Measurements from ENCODE around the gene UBE2R2.

DNA sequence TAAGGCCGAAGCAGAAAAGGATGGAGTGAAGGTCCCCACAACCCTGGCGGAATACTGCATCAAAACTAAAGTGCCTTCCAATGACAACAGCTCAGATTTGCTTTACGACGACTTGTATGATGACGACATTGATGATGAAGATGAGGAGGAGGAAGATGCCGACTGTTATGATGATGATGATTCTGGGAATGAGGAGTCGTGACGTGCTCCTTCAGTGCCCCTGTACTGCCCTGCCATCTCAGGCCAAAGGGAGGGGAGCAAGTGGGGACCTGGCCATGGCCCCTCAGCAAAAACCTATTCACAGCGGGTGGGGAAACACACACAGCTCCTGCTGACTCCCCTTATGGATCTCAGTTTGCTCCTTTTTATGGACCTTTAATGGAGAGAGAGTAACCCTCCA lies 100.1 kb downstream of the UBE2R2 start:
- TF ChIP-seq POLR2A (IDR thresholded peaks at IDR 0.05; ENCODE audit: low read length), result no peak
- TF ChIP-seq GATA1 (IDR thresholded peaks at IDR 0.05; ENCODE audit: low read depth, low read length), result no peak

All from erythroblast (primary cell).